Astrocyte of the spinal cord (primary cell): ENCODE data around the gene REPS2.

Experiments used
- DNase-seq: peaks from one replicate; pipeline ENCODE4 v3.0.0; 2011; ENCODE audit warnings: low read depth, low spot score
- H3K4me3 ChIP-seq: 2 replicates; pipeline ENCODE4 v1.5.1; 2011; ENCODE audit warnings: low read depth, mild to moderate bottlenecking, low read length, moderate library complexity
- CTCF ChIP-seq: IDR thresholded peaks from 2 replicates; pipeline ENCODE4 v1.5.1; 2012; ENCODE audit warnings: low read depth, mild to moderate bottlenecking, low read length, inconsistent platforms
- in situ Hi-C: cut with HindIII; loops from 2 replicates; pipeline ENCODE4 v1.10.0; 2017; ENCODE audit warnings: low sequenced_read_pairs

The REPS2 gene

DNA sequence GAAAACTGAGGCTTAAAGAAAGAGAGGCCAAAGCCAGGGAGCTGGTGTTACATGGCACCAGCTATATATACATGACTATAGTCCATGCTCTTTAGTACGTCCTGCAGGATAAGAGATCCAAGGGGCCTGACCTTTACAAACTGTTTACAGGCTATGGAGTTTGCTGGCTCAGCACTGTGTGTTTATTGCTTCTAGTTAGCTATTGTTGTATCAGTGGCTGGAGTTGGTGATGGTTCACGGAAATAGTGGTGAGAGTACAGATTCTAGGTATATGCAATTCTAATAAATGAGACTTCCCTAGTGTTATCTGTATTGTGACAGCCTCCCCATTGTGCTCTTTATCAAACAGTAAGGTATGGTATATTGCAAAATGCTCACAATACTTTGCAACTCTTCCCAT, 46.5 kb downstream of the REPS2 start:
- H3K4me3 ChIP-seq: no peak overlapping the region
- no peak for DNase-seq
- in situ Hi-C loops: no loop called here
- no peak for TF ChIP-seq CTCF

DNA sequence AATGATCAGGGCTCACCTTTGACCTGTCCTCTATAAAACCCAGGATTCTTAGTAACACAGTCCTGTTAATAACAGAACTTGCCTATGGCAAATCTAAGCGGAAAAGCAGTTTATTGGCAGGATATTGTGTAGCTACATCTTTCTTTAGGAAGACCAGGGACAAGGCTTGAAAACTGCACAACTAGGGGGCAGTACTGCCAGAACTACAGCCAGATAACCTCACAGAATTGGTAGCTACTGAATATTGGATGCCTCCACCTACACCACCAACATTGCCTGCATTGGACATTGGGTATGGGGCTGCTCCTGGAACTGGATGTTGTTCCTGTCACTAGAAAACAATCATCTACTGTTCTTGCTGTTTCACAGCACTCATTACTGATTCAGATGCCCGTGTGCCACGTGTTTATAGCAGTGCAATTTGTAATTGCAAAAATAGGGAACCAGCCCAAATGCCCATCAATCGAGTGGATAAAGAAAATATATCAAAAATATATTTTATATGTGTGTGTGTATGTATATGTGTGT, 47.4 kb downstream of the REPS2 start:
- peak; percentile 16 for TF ChIP-seq CTCF
- no peak for DNase-seq
- no peak overlapping the region for H3K4me3 ChIP-seq
- in situ Hi-C loops: no loop called here

GRCh38 chrX:16994736-16995135, 48.3 kb downstream of the REPS2 start:
- no peak for TF ChIP-seq CTCF
- DNase-seq: no peak
- in situ Hi-C loops: no loop called here
- no peak overlapping the region for H3K4me3 ChIP-seq

GRCh38 chrX:16997313-16997712, 50.9 kb downstream of the REPS2 start:
- DNase-seq: no peak
- no peak overlapping the region for H3K4me3 ChIP-seq
- in situ Hi-C loops: no loop called here
- no peak for TF ChIP-seq CTCF

GRCh38 chrX:16999275-16999674, 52.8 kb downstream of the REPS2 start:
- no peak overlapping the region for H3K4me3 ChIP-seq
- in situ Hi-C loops: no loop called here
- DNase-seq: no peak
- TF ChIP-seq CTCF: no peak

GRCh38 chrX:17000751-17001150, 54.3 kb downstream of the REPS2 start:
- H3K4me3 ChIP-seq: no peak overlapping the region
- in situ Hi-C loops: no loop called here
- DNase-seq: no peak
- TF ChIP-seq CTCF: no peak
